ENCODE measurements around the gene SIKE1. TPM values are rescaled to one million over a fixed set of nuclear protein-coding genes. Genes with fewer than 3 reads are reported as not detected.
"Not testable (repeated sequence)": the region's sequence is repeated elsewhere in the genome, so short reads cannot be mapped to it uniquely, and the experiment has no call there.

The SIKE1 gene
- total RNA-seq, 2 donors from 2014 or later: 34.7 to 44.9 TPM

- intact Hi-C loops (cut with DNase I, micrococcal nuclease): no loop called here
- ATAC-seq (no peak), DNase-seq (peak in 1 of 2 donors; percentile 35)
Observed at GRCh38 chr1:114756949-114757454, 23.5 kb downstream of the SIKE1 start.

GRCh38 chr1:114756009-114756892, 24.2 kb downstream of the SIKE1 start:
- intact Hi-C loops (cut with DNase I, micrococcal nuclease): no loop called here
- DNase-seq (no peak), ATAC-seq (peak; percentile 11)

GRCh38 chr1:114755006-114755931, 25.2 kb downstream of the SIKE1 start:
- intact Hi-C loops (cut with DNase I, micrococcal nuclease): no loop called here
- no peak for ATAC-seq

GRCh38 chr1:114753702-114754101, 26.8 kb downstream of the SIKE1 start:
- not testable (repeated sequence) for DNase-seq

More at GRCh38 chr1:114755006-114755931, 25.2 kb downstream of the SIKE1 start:
- DNase-seq: no peak

GRCh38 chr1:114753143-114753542, 27.3 kb downstream of the SIKE1 start:
- intact Hi-C loops (cut with DNase I, micrococcal nuclease): no loop called here
- no peak for ATAC-seq
- DNase-seq: no peak

More at GRCh38 chr1:114753702-114754101, 26.8 kb downstream of the SIKE1 start:
- ATAC-seq; intact Hi-C loops (cut with DNase I, micrococcal nuclease): not testable (repeated sequence)

- ATAC-seq (no peak), DNase-seq (no peak)
- intact Hi-C loops (cut with DNase I, micrococcal nuclease): no loop called here
Observed at GRCh38 chr1:114750780-114751179, 29.7 kb downstream of the SIKE1 start.

- ATAC-seq: no peak
- intact Hi-C loops (cut with DNase I, micrococcal nuclease): no loop called here
- DNase-seq: no peak
Observed at GRCh38 chr1:114749835-114750234, 30.6 kb downstream of the SIKE1 start.

GRCh38 chr1:114746450-114747121, 33.9 kb downstream of the SIKE1 start:
- intact Hi-C loops (cut with DNase I, micrococcal nuclease): no loop called here
- ATAC-seq: no peak
- no peak for DNase-seq

- ATAC-seq (no peak), DNase-seq (no peak)
- intact Hi-C loops (cut with DNase I, micrococcal nuclease): no loop called here
Observed at GRCh38 chr1:114745291-114745690, 35.2 kb downstream of the SIKE1 start.

- intact Hi-C loops (cut with DNase I, micrococcal nuclease): no loop called here
- ATAC-seq (no peak), DNase-seq (no peak)
Observed at GRCh38 chr1:114741963-114742746, 38.3 kb downstream of the SIKE1 start.

GRCh38 chr1:114740331-114740730, 40.2 kb downstream of the SIKE1 start:
- DNase-seq (no peak), ATAC-seq (no peak)
- intact Hi-C loops (cut with DNase I, micrococcal nuclease): no loop called here

- intact Hi-C loops (cut with DNase I, micrococcal nuclease): no loop called here
- ATAC-seq: peak; percentile 96
- DNase-seq: peak; percentile 43 to 77
Observed at GRCh38 chr1:114737314-114737849, 43.1 kb downstream of the SIKE1 start.

GRCh38 chr1:114735479-114735878, 45.0 kb downstream of the SIKE1 start:
- ATAC-seq (peak; percentile 19), DNase-seq (no peak)

GRCh38 chr1:114729782-114730181, 50.7 kb downstream of the SIKE1 start:
- no peak for DNase-seq
- ATAC-seq: no peak
- intact Hi-C loops (cut with DNase I, micrococcal nuclease): no loop called here

More at GRCh38 chr1:114735479-114735878, 45.0 kb downstream of the SIKE1 start:
- intact Hi-C loops (cut with DNase I, micrococcal nuclease): no loop called here

- no peak for ATAC-seq
- intact Hi-C loops (cut with DNase I, micrococcal nuclease): no loop called here
- DNase-seq: no peak
Observed at GRCh38 chr1:114728553-114728952, 51.9 kb downstream of the SIKE1 start.

GRCh38 chr1:114725230-114725629, 55.3 kb downstream of the SIKE1 start:
- intact Hi-C loops (cut with DNase I, micrococcal nuclease): no loop called here

GRCh38 chr1:114723915-114724314, 56.6 kb downstream of the SIKE1 start:
- ATAC-seq: no peak
- intact Hi-C loops (cut with DNase I, micrococcal nuclease): no loop called here
- DNase-seq: no peak

More at GRCh38 chr1:114725230-114725629, 55.3 kb downstream of the SIKE1 start:
- no peak for DNase-seq
- no peak for ATAC-seq

GRCh38 chr1:114723457-114723856, 57.0 kb downstream of the SIKE1 start:
- intact Hi-C loops (cut with DNase I, micrococcal nuclease): no loop called here
- ATAC-seq (no peak), DNase-seq (no peak)
